LNCaP clone FGC (cell line): Measurements from ENCODE around the gene OTX2.

Experiments
- DNase-seq: peaks from one replicate; pipeline ENCODE4 v3.0.0-alpha.2; 2011; ENCODE audit warnings: low read depth
- H3K4me3 ChIP-seq: 2 replicates; pipeline ENCODE4 v1.5.1; 2011; ENCODE audit warnings: mild to moderate bottlenecking, low read depth, low read length, control low read depth
- CTCF ChIP-seq: IDR thresholded peaks from 2 replicates; pipeline ENCODE4 v1.5.1; 2012; ENCODE audit warnings: mild to moderate bottlenecking; ENCODE audit not compliant: control insufficient read depth, insufficient read depth; ENCODE audit errors: extremely low read depth

Gene OTX2

DNA sequence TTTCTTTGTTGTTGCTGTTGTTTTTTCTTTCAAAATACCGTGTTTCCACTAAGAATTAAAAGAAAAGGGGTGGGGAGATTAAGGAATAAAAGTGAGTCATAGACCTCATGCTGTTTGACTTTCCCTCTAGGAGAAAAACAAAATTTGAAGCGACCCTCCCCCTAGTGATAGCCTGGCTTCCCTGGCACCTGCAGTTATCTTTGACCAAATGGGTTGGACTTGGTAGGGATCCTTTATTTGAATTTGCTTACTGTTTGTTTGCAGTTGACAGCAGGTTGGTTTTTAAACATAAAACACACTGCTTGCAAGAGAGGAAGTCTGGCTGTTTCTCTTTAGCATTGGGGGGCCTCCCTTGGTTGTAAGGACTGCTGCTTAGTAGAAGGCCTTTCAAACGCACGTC, 14.0 kb downstream of the OTX2 start:
- no peak overlapping the region for H3K4me3 ChIP-seq
- no peak for DNase-seq
- no peak for TF ChIP-seq CTCF

GRCh38 chr14:56795284-56795622, 15.0 kb downstream of the OTX2 start:
- DNase-seq, result no peak
- H3K4me3 ChIP-seq, result no peak overlapping the region

GRCh38 chr14:56794557-56795283, 15.6 kb downstream of the OTX2 start:
- DNase-seq, result no peak
- H3K4me3 ChIP-seq, result no peak overlapping the region
- TF ChIP-seq CTCF, result no peak

More at GRCh38 chr14:56795284-56795622, 15.0 kb downstream of the OTX2 start:
- TF ChIP-seq CTCF, result no peak

- DNase-seq, result no peak
- TF ChIP-seq CTCF, result no peak
- no peak overlapping the region for H3K4me3 ChIP-seq
Measured at GRCh38 chr14:56794088-56794556, 16.2 kb downstream of the OTX2 start.

- no peak for TF ChIP-seq CTCF
- H3K4me3 ChIP-seq, result no peak overlapping the region
- DNase-seq, result no peak
Measured at GRCh38 chr14:56789955-56790354, 20.3 kb downstream of the OTX2 start.

- no peak overlapping the region for H3K4me3 ChIP-seq
- TF ChIP-seq CTCF, result no peak
- DNase-seq, result no peak
Measured at GRCh38 chr14:56787530-56787929, 22.7 kb downstream of the OTX2 start.

DNA sequence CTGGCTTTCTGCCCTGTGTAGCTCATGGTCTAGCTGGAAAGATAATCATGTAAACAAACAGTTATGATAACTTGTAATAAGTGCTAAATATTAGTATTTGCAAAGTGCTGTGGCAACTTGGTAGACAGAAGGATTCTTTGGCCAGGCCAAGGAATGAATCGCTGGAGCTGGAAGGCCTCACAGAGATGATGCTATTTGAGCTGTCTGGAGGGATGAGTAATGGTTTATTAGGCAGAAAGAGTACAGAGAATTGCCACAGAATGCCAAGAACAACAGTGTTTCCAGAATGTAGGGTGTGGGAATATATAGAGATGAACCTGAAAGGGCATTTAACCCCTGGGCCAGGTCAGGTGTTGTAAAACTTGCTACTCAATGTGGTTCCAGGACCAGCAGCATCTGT, 27.6 kb downstream of the OTX2 start:
- TF ChIP-seq CTCF, result no peak
- no peak overlapping the region for H3K4me3 ChIP-seq
- no peak for DNase-seq
